GM12878 (cell line): Measurements from ENCODE around the gene COL18A1. TPM values are rescaled to one million over a fixed set of nuclear protein-coding genes. Genes with fewer than 3 reads are reported as not detected.

Experiments used
- ATF7 ChIP-seq: fragments of 450-650 bp; IDR thresholded peaks from 2 replicates; pipeline ENCODE4 v1.6.1; 2016; ENCODE audit warnings: low read depth, mild to moderate bottlenecking
- BCLAF1 ChIP-seq: fragments of 450-650 bp; IDR thresholded peaks from 2 replicates; pipeline ENCODE4 v1.6.1; 2017; ENCODE audit warnings: antibody characterized with exemption, mild to moderate bottlenecking, moderate library complexity
- CBX3 ChIP-seq: fragments of 200-600 bp; sonication (generic); IDR thresholded peaks from 2 replicates; pipeline ENCODE4 v1.6.1; 2016; ENCODE audit warnings: low read depth, borderline replicate concordance
- CREB1 ChIP-seq: IDR thresholded peaks from 2 replicates; pipeline ENCODE4 v1.6.1; 2012; ENCODE audit warnings: low read depth, mild to moderate bottlenecking, inconsistent platforms
- CTCF ChIP-seq, 3 experiments: IDR thresholded peaks in 2 of 3; conservative IDR thresholded peaks in 1 of 3; 2 replicates each; pipeline ENCODE4 v1.5.1; 2011; ENCODE audit warnings: low read depth in 3 of 3, low read length in 3 of 3, mild to moderate bottlenecking in 3 of 3, control low read depth in 2 of 3, moderate library complexity in 2 of 3, inconsistent platforms in 1 of 3, mixed read lengths in 1 of 3; ENCODE audit not compliant: control insufficient read depth in 2 of 3, insufficient read depth in 1 of 3; ENCODE audit errors: extremely low read depth in 1 of 3
- ETV6 ChIP-seq, 2 experiments: fragments of 450-650 bp in 1 of 2; IDR thresholded peaks in 1 of 2; conservative IDR thresholded peaks in 1 of 2; 2 replicates each; pipeline ENCODE4 v1.6.1; 2014; ENCODE audit warnings: antibody characterized with exemption in 1 of 2, borderline replicate concordance in 1 of 2, low read depth in 1 of 2, mild to moderate bottlenecking in 1 of 2, moderate library complexity in 1 of 2
- FOXM1 ChIP-seq: IDR thresholded peaks from 2 replicates; pipeline ENCODE4 v1.6.1; 2012; ENCODE audit warnings: low read depth, mild to moderate bottlenecking, inconsistent platforms, low read length, moderate library complexity
- IKZF1 ChIP-seq: fragments of 450-650 bp; conservative IDR thresholded peaks from 2 replicates; pipeline ENCODE4 v1.6.1; 2017; ENCODE audit warnings: antibody characterized with exemption, mild to moderate bottlenecking
- JUNB ChIP-seq: IDR thresholded peaks from 2 replicates; pipeline ENCODE4 v1.6.1; 2016; ENCODE audit warnings: antibody characterized with exemption, mild to moderate bottlenecking
- JUND ChIP-seq: IDR thresholded peaks from 2 replicates; pipeline ENCODE4 v1.6.1; 2012; ENCODE audit warnings: low read depth, mild to moderate bottlenecking, low read length, improper control_type of control experiment, moderate library complexity
- NBN ChIP-seq: fragments of 450-650 bp; IDR thresholded peaks from 2 replicates; pipeline ENCODE4 v1.6.1; 2016
- NFIC ChIP-seq: IDR thresholded peaks from 2 replicates; pipeline ENCODE4 v1.6.1; 2012; ENCODE audit warnings: low read depth, mild to moderate bottlenecking, inconsistent platforms, low read length, moderate library complexity
- NFYA ChIP-seq: IDR thresholded peaks from 2 replicates; pipeline ENCODE4 v1.6.1; 2011; ENCODE audit warnings: low read depth, mild to moderate bottlenecking, low read length, improper control_type of control experiment, borderline replicate concordance
- RELA ChIP-seq: fragments of 450-650 bp; IDR thresholded peaks from 2 replicates; pipeline ENCODE4 v1.8.0; 2014; ENCODE audit warnings: borderline replicate concordance; ENCODE audit not compliant: partially characterized antibody
- TBL1XR1 ChIP-seq: IDR thresholded peaks from 2 replicates; pipeline ENCODE4 v1.6.1; 2012; ENCODE audit warnings: low read depth, low read length, improper control_type of control experiment
- ZNF207 ChIP-seq: fragments of 450-650 bp; IDR thresholded peaks from 2 replicates; pipeline ENCODE4 v1.6.1; 2014; ENCODE audit warnings: antibody characterized with exemption, mild to moderate bottlenecking, borderline replicate concordance
- ZNF384 ChIP-seq: IDR thresholded peaks from 2 replicates; pipeline ENCODE4 v1.6.1; 2012; ENCODE audit warnings: low read depth, mild to moderate bottlenecking, low read length, improper control_type of control experiment, borderline replicate concordance
- ZZZ3 ChIP-seq: IDR thresholded peaks from 2 replicates; pipeline ENCODE4 v1.6.1; 2011; ENCODE audit warnings: low read depth; ENCODE audit not compliant: control insufficient read depth, insufficient read length
- polyA plus RNA-seq, 11 experiments: library from polyadenylated mRNA; depleted of rRNA in 4 of 11; unstranded in 6 of 11; stranded (reverse) in 5 of 11; fragments of >200 nt; fragmentation: Nextera tagmentation in 4 of 11; fragmentation: Illumina TruSeq in 1 of 11; extraction: Ambion mirVana in 4 of 11; extraction: Trizol in 1 of 11; gene quantifications; 1 replicate in 1 of 11; 2 replicates in 10 of 11; pipeline versions ENCODE4 v1.2.1 to v1.2.3, GENCODE V29; 2011 to 2016; ENCODE audit warnings: inconsistent platforms in 2 of 11, missing spikeins in 2 of 11, low read depth in 1 of 11
- total RNA-seq, 4 experiments: library from RNA; depleted of rRNA in 3 of 4; stranded (reverse); fragments of >200 nt in 3 of 4; fragmentation: Illumina TruSeq in 1 of 4; extraction: Trizol in 1 of 4; gene quantifications; 2 replicates each; pipeline versions ENCODE4 v1.2.1 to v1.2.3, GENCODE V29; 2013 to 2021
- TF ChIP-seq, protein P1 (sequence below): fragments of 450-650 bp; IDR thresholded peaks from 2 replicates; pipeline ENCODE4 v1.6.1; 2017; ENCODE audit warnings: mild to moderate bottlenecking
- TF ChIP-seq, protein P2 (sequence below): fragments of 450-650 bp; formaldehyde crosslinking; IDR thresholded peaks from 2 replicates; pipeline ENCODE4 v1.5.0; 2022; ENCODE audit warnings: mild to moderate bottlenecking, missing genetic modification characterization

Gene COL18A1
- total and polyA plus RNA-seq, 10 of the 15 experiments (the other 5 are each of a cell fraction or from before 2014, with no cell fraction given), result under 0.01 to 0.49 (median 0.09) TPM; not detected in 3

DNA sequence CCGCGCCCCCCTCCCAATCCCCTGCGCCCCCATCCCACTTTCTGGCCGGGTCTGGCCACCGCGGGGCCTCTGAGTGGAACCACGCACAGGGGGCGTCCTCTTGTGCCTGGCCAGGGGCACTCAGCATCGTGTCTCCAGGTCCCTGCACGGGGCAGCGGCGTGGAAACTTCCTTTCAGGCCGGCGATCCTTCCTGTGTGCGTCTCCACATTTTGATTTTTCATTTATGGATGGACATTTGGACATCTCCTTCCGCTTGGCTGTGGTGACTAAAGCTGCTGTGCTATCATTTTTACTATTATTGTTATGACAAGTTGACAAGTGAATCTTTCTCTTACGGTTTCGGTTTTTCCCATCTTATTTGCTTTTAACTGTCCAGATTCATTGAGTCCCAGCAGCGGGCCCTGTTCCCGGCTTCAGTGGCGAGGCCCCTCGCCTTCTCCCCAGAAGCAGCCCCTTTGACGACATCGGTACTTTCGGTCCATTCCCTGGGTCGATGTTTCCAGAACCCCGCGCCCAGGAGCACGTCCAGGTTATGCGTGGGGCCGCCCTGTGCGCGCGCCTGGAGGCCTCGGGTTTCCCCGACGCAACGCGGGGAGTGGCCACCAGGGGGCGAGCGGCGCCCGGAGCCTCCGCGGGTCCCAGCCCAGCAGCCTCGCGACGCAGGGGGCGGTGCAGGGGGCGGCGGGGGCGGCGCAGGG lies 149.7 kb downstream of the COL18A1 start (continued):
- TF ChIP-seq CBX3, result no peak
- peak; percentile 71 to 86 (median 82) for TF ChIP-seq CTCF (IDR thresholded peaks at IDR 0.05 in 2 of 3, conservative IDR thresholded peaks at IDR 0.05 in 1 of 3; ENCODE audit: control insufficient read depth in 2 of 3, extremely low read depth in 1 of 3, insufficient read depth in 1 of 3, low read depth in 3 of 3, low read length in 3 of 3)
- TF ChIP-seq CREB1, result no peak
- no peak for TF ChIP-seq JUND
- peak; percentile 77 for TF ChIP-seq IKZF1
- no peak for TF ChIP-seq BCLAF1
- no peak for TF ChIP-seq ZZZ3
- TF ChIP-seq FOXM1, result no peak
- no peak for TF ChIP-seq NFYA
- TF ChIP-seq TBL1XR1, result no peak
- TF ChIP-seq JUNB, result no peak
- TF ChIP-seq ZNF384, result no peak
- TF ChIP-seq, protein P1, sequence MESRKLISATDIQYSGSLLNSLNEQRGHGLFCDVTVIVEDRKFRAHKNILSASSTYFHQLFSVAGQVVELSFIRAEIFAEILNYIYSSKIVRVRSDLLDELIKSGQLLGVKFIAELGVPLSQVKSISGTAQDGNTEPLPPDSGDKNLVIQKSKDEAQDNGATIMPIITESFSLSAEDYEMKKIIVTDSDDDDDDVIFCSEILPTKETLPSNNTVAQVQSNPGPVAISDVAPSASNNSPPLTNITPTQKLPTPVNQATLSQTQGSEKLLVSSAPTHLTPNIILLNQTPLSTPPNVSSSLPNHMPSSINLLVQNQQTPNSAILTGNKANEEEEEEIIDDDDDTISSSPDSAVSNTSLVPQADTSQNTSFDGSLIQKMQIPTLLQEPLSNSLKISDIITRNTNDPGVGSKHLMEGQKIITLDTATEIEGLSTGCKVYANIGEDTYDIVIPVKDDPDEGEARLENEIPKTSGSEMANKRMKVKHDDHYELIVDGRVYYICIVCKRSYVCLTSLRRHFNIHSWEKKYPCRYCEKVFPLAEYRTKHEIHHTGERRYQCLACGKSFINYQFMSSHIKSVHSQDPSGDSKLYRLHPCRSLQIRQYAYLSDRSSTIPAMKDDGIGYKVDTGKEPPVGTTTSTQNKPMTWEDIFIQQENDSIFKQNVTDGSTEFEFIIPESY, result no peak
- no peak for TF ChIP-seq ETV6 (conservative IDR thresholded peaks at IDR 0.05 in 1 of 2, IDR thresholded peaks at IDR 0.05 in 1 of 2; ENCODE audit: borderline replicate concordance in 1 of 2, low read depth in 1 of 2)
- TF ChIP-seq, protein P2, sequence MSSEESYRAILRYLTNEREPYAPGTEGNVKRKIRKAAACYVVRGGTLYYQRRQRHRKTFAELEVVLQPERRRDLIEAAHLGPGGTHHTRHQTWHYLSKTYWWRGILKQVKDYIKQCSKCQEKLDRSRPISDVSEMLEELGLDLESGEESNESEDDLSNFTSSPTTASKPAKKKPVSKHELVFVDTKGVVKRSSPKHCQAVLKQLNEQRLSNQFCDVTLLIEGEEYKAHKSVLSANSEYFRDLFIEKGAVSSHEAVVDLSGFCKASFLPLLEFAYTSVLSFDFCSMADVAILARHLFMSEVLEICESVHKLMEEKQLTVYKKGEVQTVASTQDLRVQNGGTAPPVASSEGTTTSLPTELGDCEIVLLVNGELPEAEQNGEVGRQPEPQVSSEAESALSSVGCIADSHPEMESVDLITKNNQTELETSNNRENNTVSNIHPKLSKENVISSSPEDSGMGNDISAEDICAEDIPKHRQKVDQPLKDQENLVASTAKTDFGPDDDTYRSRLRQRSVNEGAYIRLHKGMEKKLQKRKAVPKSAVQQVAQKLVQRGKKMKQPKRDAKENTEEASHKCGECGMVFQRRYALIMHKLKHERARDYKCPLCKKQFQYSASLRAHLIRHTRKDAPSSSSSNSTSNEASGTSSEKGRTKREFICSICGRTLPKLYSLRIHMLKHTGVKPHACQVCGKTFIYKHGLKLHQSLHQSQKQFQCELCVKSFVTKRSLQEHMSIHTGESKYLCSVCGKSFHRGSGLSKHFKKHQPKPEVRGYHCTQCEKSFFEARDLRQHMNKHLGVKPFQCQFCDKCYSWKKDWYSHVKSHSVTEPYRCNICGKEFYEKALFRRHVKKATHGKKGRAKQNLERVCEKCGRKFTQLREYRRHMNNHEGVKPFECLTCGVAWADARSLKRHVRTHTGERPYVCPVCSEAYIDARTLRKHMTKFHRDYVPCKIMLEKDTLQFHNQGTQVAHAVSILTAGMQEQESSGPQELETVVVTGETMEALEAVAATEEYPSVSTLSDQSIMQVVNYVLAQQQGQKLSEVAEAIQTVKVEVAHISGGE (CRISPR knock-in tag), result no peak
- no peak for TF ChIP-seq NFIC
- no peak for TF ChIP-seq ATF7
- TF ChIP-seq ZNF207, result peak; percentile 65; the same call in 1 of the 2 replicates
- TF ChIP-seq RELA, result peak; percentile 56
- peak; percentile 67 for TF ChIP-seq NBN
